WTC11 (cell line): ENCODE data around the gene RESP18. TPM values are rescaled to one million over a fixed set of nuclear protein-coding genes. Genes with fewer than 3 reads are reported as not detected.

Source experiments
- ATAC-seq: fragments of 200-7000 bp; cut with Tn5 transposase; 2 replicates; pipeline ENCODE4 v1.10.0; 2021; ENCODE audit warnings: mild to moderate bottlenecking, moderate library complexity
- CTCF ChIA-PET: fragments of 300-600 bp; sonication (Branson Sonifier 250); formaldehyde crosslinking; loops from one replicate; lab custom pipeline; 2021; ENCODE audit warnings: antibody characterized with exemption; lab: Charles Lee
- POLR2A ChIA-PET: fragments of 350-600 bp; sonication (Branson Sonifier 250); formaldehyde crosslinking; loops from one replicate; lab custom pipeline; 2021; ENCODE audit warnings: antibody characterized with exemption; lab: Charles Lee
- DNase-seq: peaks from one replicate; pipeline ENCODE4 v3.0.0; 2021; ENCODE audit warnings: low spot score
- H3K27ac Mint-ChIP-seq: 2 replicates; pipeline ENCODE4 v1.8.0; 2021; ENCODE audit warnings: mixed read lengths
- H3K27me3 Mint-ChIP-seq: 2 replicates; pipeline ENCODE4 v1.8.0; 2021; ENCODE audit warnings: low read depth, mild to moderate bottlenecking, moderate library complexity, mixed read lengths
- H3K36me3 Mint-ChIP-seq: 2 replicates; pipeline ENCODE4 v1.8.0; 2021; ENCODE audit warnings: mixed read lengths
- H3K4me1 Mint-ChIP-seq: 2 replicates; pipeline ENCODE4 v1.8.0; 2022; ENCODE audit warnings: mixed read lengths
- H3K4me3 Mint-ChIP-seq: 2 replicates; pipeline ENCODE4 v1.8.0; 2021; ENCODE audit warnings: mild to moderate bottlenecking, moderate library complexity, mixed read lengths
- H3K9me3 Mint-ChIP-seq: 2 replicates; pipeline ENCODE4 v1.8.0; 2021; ENCODE audit warnings: mixed read lengths
- ATF1 ChIP-seq: sonication (generic); formaldehyde crosslinking; IDR thresholded peaks from 2 replicates; pipeline ENCODE4 v1.8.1; 2023; ENCODE audit warnings: mild to moderate bottlenecking, moderate library complexity, missing genetic modification reagents
- CBFB ChIP-seq: sonication (generic); formaldehyde crosslinking; IDR thresholded peaks from 2 replicates; pipeline ENCODE4 v1.8.1; 2022; ENCODE audit warnings: mild to moderate bottlenecking, low read depth, missing genetic modification reagents
- FOXP1 ChIP-seq: sonication (generic); formaldehyde crosslinking; IDR thresholded peaks from 2 replicates; pipeline ENCODE4 v1.8.0; 2022; ENCODE audit warnings: missing genetic modification reagents, mild to moderate bottlenecking, moderate library complexity, borderline replicate concordance
- NR2C2 ChIP-seq: sonication (generic); formaldehyde crosslinking; IDR thresholded peaks from 2 replicates; pipeline ENCODE4 v1.8.0; 2022; ENCODE audit warnings: mild to moderate bottlenecking, missing genetic modification reagents
- RELA ChIP-seq: sonication (generic); formaldehyde crosslinking; IDR thresholded peaks from 2 replicates; pipeline ENCODE4 v1.8.1; 2022; ENCODE audit warnings: missing genetic modification reagents, mild to moderate bottlenecking, borderline replicate concordance
- RORB ChIP-seq: fragments of 250-450 bp; sonication (Bioruptor Pico); IDR thresholded peaks from 2 replicates; pipeline ENCODE4 v1.9.0; 2021; ENCODE audit warnings: mild to moderate bottlenecking
- SMAD3 ChIP-seq: sonication (generic); formaldehyde crosslinking; IDR thresholded peaks from 2 replicates; pipeline ENCODE4 v1.8.0; 2022; ENCODE audit warnings: missing genetic modification reagents, mild to moderate bottlenecking, borderline replicate concordance
- SMAD4 ChIP-seq: sonication (generic); formaldehyde crosslinking; IDR thresholded peaks from 2 replicates; pipeline ENCODE4 v1.8.0; 2022; ENCODE audit warnings: mild to moderate bottlenecking, missing genetic modification reagents
- SOX15 ChIP-seq: fragments of 250-450 bp; sonication (Bioruptor Pico); IDR thresholded peaks from 2 replicates; pipeline ENCODE4 v1.9.0; 2021; ENCODE audit warnings: mild to moderate bottlenecking
- TCF7 ChIP-seq: sonication (generic); formaldehyde crosslinking; IDR thresholded peaks from 2 replicates; pipeline ENCODE4 v1.8.0; 2022; ENCODE audit warnings: mild to moderate bottlenecking, low read depth, missing genetic modification reagents, moderate library complexity
- ZNF423 ChIP-seq: fragments of 250-450 bp; sonication (Bioruptor Pico); IDR thresholded peaks from 2 replicates; pipeline ENCODE4 v2.1.2; 2022; ENCODE audit warnings: mild to moderate bottlenecking, moderate library complexity
- total RNA-seq: library from RNA; stranded (reverse); gene quantifications from 3 replicates; pipeline ENCODE4 v1.2.3, GENCODE V29; 2021
- TF ChIP-seq, protein P1 (sequence below): fragments of 250-450 bp; sonication (Bioruptor Pico); IDR thresholded peaks from 2 replicates; pipeline ENCODE4 v1.8.0; 2021; ENCODE audit warnings: mild to moderate bottlenecking
- TF ChIP-seq, protein P2 (sequence below): sonication (generic); formaldehyde crosslinking; IDR thresholded peaks from 2 replicates; pipeline ENCODE4 v1.8.0; 2023; ENCODE audit warnings: missing genetic modification reagents
- TF ChIP-seq, protein P3 (sequence below): sonication (generic); formaldehyde crosslinking; IDR thresholded peaks from 2 replicates; pipeline ENCODE4 v1.8.1; 2022; ENCODE audit warnings: mild to moderate bottlenecking, missing genetic modification reagents, moderate library complexity, borderline replicate concordance
- TF ChIP-seq, protein P4 (sequence below): sonication (generic); formaldehyde crosslinking; IDR thresholded peaks from 2 replicates; pipeline ENCODE4 v1.8.1; 2023; ENCODE audit warnings: mild to moderate bottlenecking, moderate library complexity, missing genetic modification reagents
- TF ChIP-seq, protein P5 (sequence below): sonication (generic); formaldehyde crosslinking; IDR thresholded peaks from 2 replicates; pipeline ENCODE4 v1.8.1; 2023; ENCODE audit warnings: mild to moderate bottlenecking, missing genetic modification reagents
- TF ChIP-seq, protein P6 (sequence below): fragments of 250-450 bp; sonication (Bioruptor Pico); conservative IDR thresholded peaks from 2 replicates; pipeline ENCODE4 v1.9.0; 2021; ENCODE audit warnings: mild to moderate bottlenecking

RESP18 gene
- total RNA-seq, 1 experiment from 2014 or later, result not detected

DNA sequence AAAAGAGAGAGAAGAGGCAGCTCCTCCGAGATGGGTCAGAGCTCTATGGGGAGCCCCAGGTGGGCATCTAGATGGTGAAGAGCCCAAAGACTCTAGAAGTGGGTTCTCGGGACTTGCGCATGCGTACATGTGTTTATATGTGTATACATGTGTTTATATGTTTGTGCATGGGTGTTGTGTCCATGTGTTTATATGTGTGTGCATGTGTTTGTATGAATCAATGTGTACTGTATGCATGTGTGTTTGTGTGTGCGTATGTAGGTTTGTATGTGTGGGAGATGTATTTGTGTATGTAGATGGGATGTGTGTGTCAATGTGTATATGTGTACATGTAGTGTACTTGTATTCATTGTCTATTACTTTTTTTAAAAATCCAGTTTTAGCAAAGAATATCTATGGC, 29.5 kb upstream of the RESP18 start:
- H3K27ac Mint-ChIP-seq, result no peak overlapping the region
- POLR2A ChIA-PET, result no interaction called here
- DNase-seq (no peak), ATAC-seq (no peak)
- H3K36me3 Mint-ChIP-seq, result no peaks in the 10 kb centered on the region
- no peaks in the 10 kb centered on the region for H3K9me3 Mint-ChIP-seq
- peaks cover 46% of the 10 kb centered on the region for H3K27me3 Mint-ChIP-seq
- CTCF ChIA-PET, result interaction anchor here (0.7 to 1.8 kb wide), 3 partner anchors 19 to 346 kb away, joined by 3 to 4 read pairs (median 3); no protein-coding TSS in a partner anchor
- H3K4me1 Mint-ChIP-seq, result peaks cover 2% of the 10 kb centered on the region; the same call in 1 of the 2 replicates
- no peak overlapping the region for H3K4me3 Mint-ChIP-seq
- TF ChIP-seq NR2C2 (no peak), SOX15 (CRISPR knock-in tag) (no peak), ATF1 (CRISPR knock-in tag) (no peak)
- TF ChIP-seq, protein P1, sequence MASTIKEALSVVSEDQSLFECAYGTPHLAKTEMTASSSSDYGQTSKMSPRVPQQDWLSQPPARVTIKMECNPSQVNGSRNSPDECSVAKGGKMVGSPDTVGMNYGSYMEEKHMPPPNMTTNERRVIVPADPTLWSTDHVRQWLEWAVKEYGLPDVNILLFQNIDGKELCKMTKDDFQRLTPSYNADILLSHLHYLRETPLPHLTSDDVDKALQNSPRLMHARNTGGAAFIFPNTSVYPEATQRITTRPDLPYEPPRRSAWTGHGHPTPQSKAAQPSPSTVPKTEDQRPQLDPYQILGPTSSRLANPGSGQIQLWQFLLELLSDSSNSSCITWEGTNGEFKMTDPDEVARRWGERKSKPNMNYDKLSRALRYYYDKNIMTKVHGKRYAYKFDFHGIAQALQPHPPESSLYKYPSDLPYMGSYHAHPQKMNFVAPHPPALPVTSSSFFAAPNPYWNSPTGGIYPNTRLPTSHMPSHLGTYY, result no peak

DNA sequence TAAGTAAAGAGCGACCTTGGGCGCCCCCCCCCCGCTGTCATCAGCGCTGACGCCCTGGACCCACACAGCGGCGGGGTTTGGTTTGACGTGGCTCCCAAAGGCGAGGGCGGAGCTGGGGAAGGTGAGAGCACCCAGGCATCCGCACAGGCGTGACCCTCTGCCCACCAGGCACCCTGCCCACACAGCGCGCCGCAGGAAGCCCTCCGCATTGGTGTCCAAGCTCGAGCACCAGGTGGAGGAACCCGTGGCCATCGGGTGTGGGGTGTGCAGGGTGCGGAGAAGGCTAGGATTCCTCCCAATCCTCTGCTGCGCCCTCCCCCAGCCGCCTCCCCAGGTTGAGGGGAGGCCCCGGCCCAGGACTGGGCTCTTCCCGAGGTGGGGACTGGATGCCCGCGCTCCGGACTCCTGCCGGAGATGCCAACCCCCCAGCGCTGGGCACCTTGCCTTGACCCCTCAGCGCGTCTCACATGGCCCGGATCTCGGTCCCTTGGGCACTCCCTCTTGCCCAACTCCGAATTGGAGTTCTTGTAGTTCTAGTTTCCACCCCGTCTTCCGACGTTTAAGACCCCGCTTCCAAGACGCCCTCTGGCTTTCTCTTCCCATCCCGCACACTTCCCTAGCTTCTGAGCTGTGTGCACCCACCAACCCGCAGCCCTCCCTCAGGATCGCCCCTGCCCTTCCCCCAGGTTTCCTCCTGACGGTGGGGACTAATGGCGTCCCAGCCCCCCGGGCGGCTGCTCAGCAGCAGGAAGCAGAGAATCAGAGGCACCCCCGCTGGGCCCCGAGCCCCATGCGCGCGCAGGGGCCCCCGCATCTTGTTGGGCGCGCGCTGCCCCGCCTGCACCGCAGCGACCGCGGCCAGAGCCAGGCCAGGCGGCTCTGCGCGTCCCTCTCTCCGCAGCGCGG, 25.9 kb upstream of the RESP18 start:
- POLR2A ChIA-PET, result interaction anchor here (0.9 kb wide), 1 partner anchor 13 kb away, joined by 6 read pairs; no protein-coding TSS in a partner anchor
- no peak overlapping the region for H3K27ac Mint-ChIP-seq
- peaks cover 2% of the 10 kb centered on the region; the same call in 1 of the 2 replicates for H3K4me1 Mint-ChIP-seq
- no peaks in the 10 kb centered on the region for H3K9me3 Mint-ChIP-seq
- peak; percentile 69 for ATAC-seq
- H3K27me3 Mint-ChIP-seq, result peaks cover 82% of the 10 kb centered on the region
- CTCF ChIA-PET, result interaction anchor here (0.6 to 2.6 kb wide), 8 partner anchors 11 to 171 kb away, joined by 3 to 12 read pairs (median 4); no protein-coding TSS in a partner anchor
- peak overlapping the region; percentile 73 for H3K4me3 Mint-ChIP-seq
- peak; percentile 26 for DNase-seq
- no peaks in the 10 kb centered on the region for H3K36me3 Mint-ChIP-seq
- TF ChIP-seq, protein P2, sequence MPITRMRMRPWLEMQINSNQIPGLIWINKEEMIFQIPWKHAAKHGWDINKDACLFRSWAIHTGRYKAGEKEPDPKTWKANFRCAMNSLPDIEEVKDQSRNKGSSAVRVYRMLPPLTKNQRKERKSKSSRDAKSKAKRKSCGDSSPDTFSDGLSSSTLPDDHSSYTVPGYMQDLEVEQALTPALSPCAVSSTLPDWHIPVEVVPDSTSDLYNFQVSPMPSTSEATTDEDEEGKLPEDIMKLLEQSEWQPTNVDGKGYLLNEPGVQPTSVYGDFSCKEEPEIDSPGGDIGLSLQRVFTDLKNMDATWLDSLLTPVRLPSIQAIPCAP (CRISPR knock-in tag), result no peak
- TF ChIP-seq RELA (CRISPR knock-in tag) (no peak), ZNF423 (peak; percentile 42; the same call in 1 of the 2 replicates), SMAD4 (CRISPR knock-in tag) (no peak), TCF7 (CRISPR knock-in tag) (no peak)
- TF ChIP-seq, all 79 proteins: peak for 1

DNA sequence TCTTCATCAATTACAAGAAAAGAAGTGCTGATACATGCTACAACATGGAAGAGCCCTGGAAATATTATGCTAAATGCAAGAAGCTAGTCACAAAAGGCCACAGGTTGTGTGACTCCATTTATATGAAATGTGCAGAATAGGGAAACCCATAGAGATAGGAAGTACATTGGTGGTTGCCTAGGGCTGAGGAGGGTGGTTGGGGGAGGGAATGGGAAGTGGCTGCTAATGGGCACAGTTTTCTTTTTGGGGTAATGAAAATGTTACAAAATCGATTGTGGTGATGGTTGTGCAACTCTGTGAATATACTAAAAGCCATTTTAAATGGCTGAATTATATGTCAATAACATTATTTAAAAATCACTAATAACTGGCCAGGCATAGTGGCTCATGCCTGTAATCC, 24.3 kb upstream of the RESP18 start:
- Mint-ChIP-seq H3K36me3 (no peaks in the 10 kb centered on the region), H3K4me1 (peaks cover 2% of the 10 kb centered on the region; the same call in 1 of the 2 replicates), H3K27me3 (peaks cover 84% of the 10 kb centered on the region), H3K9me3 (no peaks in the 10 kb centered on the region), H3K4me3 (no peak overlapping the region), H3K27ac (no peak overlapping the region)
- no peak for DNase-seq
- ATAC-seq, result no peak
- POLR2A ChIA-PET, result interaction anchor here (0.6 kb wide), 1 partner anchor 30 kb away, joined by 3 read pairs; no protein-coding TSS in a partner anchor
- CTCF ChIA-PET, result interaction anchor here (0.8 kb wide), 1 partner anchor 62 kb away, joined by 3 read pairs; no protein-coding TSS in a partner anchor
- TF ChIP-seq FOXP1 (no peak), CBFB (CRISPR knock-in tag) (no peak), SMAD3 (CRISPR knock-in tag) (no peak), RORB (no peak)
- TF ChIP-seq, protein P3, sequence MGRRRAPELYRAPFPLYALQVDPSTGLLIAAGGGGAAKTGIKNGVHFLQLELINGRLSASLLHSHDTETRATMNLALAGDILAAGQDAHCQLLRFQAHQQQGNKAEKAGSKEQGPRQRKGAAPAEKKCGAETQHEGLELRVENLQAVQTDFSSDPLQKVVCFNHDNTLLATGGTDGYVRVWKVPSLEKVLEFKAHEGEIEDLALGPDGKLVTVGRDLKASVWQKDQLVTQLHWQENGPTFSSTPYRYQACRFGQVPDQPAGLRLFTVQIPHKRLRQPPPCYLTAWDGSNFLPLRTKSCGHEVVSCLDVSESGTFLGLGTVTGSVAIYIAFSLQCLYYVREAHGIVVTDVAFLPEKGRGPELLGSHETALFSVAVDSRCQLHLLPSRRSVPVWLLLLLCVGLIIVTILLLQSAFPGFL (CRISPR knock-in tag), result no peak
- TF ChIP-seq, protein P4, sequence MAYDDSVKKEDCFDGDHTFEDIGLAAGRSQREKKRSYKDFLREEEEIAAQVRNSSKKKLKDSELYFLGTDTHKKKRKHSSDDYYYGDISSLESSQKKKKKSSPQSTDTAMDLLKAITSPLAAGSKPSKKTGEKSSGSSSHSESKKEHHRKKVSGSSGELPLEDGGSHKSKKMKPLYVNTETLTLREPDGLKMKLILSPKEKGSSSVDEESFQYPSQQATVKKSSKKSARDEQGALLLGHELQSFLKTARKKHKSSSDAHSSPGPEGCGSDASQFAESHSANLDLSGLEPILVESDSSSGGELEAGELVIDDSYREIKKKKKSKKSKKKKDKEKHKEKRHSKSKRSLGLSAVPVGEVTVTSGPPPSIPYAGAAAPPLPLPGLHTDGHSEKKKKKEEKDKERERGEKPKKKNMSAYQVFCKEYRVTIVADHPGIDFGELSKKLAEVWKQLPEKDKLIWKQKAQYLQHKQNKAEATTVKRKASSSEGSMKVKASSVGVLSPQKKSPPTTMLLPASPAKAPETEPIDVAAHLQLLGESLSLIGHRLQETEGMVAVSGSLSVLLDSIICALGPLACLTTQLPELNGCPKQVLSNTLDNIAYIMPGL (CRISPR knock-in tag), result no peak
- TF ChIP-seq, protein P5, sequence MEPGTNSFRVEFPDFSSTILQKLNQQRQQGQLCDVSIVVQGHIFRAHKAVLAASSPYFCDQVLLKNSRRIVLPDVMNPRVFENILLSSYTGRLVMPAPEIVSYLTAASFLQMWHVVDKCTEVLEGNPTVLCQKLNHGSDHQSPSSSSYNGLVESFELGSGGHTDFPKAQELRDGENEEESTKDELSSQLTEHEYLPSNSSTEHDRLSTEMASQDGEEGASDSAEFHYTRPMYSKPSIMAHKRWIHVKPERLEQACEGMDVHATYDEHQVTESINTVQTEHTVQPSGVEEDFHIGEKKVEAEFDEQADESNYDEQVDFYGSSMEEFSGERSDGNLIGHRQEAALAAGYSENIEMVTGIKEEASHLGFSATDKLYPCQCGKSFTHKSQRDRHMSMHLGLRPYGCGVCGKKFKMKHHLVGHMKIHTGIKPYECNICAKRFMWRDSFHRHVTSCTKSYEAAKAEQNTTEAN, result no peak
- TF ChIP-seq, protein P6, sequence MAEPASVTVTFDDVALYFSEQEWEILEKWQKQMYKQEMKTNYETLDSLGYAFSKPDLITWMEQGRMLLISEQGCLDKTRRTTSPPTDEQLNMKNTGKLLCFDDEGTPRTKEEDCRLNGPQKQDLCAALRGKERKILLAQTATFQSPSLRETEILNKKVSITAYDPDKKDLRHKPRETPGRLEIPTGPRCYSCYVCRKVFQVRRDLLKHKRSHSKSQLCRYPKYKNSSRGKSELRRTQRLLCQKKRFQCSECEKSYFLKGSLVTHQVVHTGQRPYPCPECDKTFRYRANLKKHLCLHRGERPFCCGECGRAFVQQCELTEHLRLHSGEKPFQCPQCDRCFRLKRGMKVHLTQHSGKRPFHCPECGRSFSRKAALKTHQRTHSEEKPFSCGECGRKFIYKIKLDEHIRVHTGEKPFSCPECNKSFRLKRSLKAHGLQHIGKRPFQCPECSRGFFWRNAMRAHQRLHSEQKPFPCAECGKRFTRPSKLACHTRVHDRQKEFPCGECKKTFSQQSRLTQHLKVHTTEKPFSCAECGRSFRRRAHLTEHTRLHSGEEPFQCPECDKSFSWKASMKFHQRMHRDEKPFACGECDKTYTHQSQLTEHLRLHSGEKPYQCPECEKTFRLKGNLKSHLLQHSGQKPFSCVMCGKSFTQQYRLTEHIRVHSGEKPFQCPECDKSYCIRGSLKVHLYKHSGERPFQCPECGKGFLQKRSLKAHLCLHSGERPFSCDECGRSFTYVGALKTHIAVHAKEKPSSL (CRISPR knock-in tag), result no peak
